ENCODE results near the gene CTTN.

CTTN gene

GRCh38 chr11:70409871-70410270 lies 11.5 kb downstream of the CTTN start:
- DNase-seq (ENCODE audit: low spot score), result no peak

GRCh38 chr11:70410276-70411205 lies 12.2 kb downstream of the CTTN start:
- DNase-seq (ENCODE audit: low spot score), result peak; percentile 79

GRCh38 chr11:70411713-70412452 lies 13.6 kb downstream of the CTTN start:
- no peak for DNase-seq (ENCODE audit: low spot score)

GRCh38 chr11:70413151-70413550 lies 14.8 kb downstream of the CTTN start:
- DNase-seq (ENCODE audit: low spot score), result no peak

GRCh38 chr11:70414341-70415100 lies 16.2 kb downstream of the CTTN start:
- no peak for DNase-seq (ENCODE audit: low spot score)

GRCh38 chr11:70415191-70415590 lies 16.9 kb downstream of the CTTN start:
- no peak for DNase-seq (ENCODE audit: low spot score)

- DNase-seq (ENCODE audit: low spot score), result no peak
These were observed 17.5 kb downstream of the CTTN start for GRCh38 chr11:70415642-70416395.

GRCh38 chr11:70416881-70417280 lies 18.6 kb downstream of the CTTN start:
- no peak for DNase-seq (ENCODE audit: low spot score)

GRCh38 chr11:70418130-70418529 lies 19.8 kb downstream of the CTTN start:
- DNase-seq (ENCODE audit: low spot score), result no peak

GRCh38 chr11:70419307-70420007 lies 21.1 kb downstream of the CTTN start:
- DNase-seq (ENCODE audit: low spot score), result no peak

- no peak for DNase-seq (ENCODE audit: low spot score)
These were observed 21.7 kb downstream of the CTTN start for GRCh38 chr11:70420008-70420464.

GRCh38 chr11:70420496-70420895 lies 22.2 kb downstream of the CTTN start:
- DNase-seq (ENCODE audit: low spot score), result no peak

- no peak for DNase-seq (ENCODE audit: low spot score)
These were observed 22.8 kb downstream of the CTTN start for GRCh38 chr11:70421123-70421522.

GRCh38 chr11:70422692-70423522 lies 24.6 kb downstream of the CTTN start:
- DNase-seq (ENCODE audit: low spot score), result no peak

- DNase-seq (ENCODE audit: low spot score), result no peak
These were observed 25.5 kb downstream of the CTTN start for GRCh38 chr11:70423523-70424505.

GRCh38 chr11:70424765-70425344 lies 26.5 kb downstream of the CTTN start:
- DNase-seq (ENCODE audit: low spot score), result no peak

GRCh38 chr11:70427436-70427835 lies 29.1 kb downstream of the CTTN start:
- DNase-seq (ENCODE audit: low spot score), result no peak

GRCh38 chr11:70428701-70429427 lies 30.5 kb downstream of the CTTN start:
- no peak for DNase-seq (ENCODE audit: low spot score)

Measured in pons (tissue), 1 donor.